Activated naive CD4-positive, alpha-beta T cell treated with anti-CD3 and anti-CD28 coated beads, Interleukin-2, amount 10 ng/mL, durations not matched to agents 7 days and 5 days (primary cell): ENCODE measurements around the gene AKT1.

Source experiments
- CTCF ChIA-PET: fragments of 350-600 bp; sonication (Branson Sonifier 250); formaldehyde crosslinking; loops from one replicate; lab custom pipeline; 2021; ENCODE audit warnings: antibody characterized with exemption; lab: Charles Lee
- DNase-seq: peaks from one replicate; pipeline ENCODE4 v3.0.0-alpha.2; 2020
- H3K27ac Mint-ChIP-seq: one replicate; pipeline ENCODE4 v1.8.0; 2021; ENCODE audit warnings: mild to moderate bottlenecking, moderate library complexity, mixed read lengths
- H3K27me3 Mint-ChIP-seq: one replicate; pipeline ENCODE4 v1.8.0; 2021; ENCODE audit warnings: mild to moderate bottlenecking, mixed read lengths
- H3K36me3 Mint-ChIP-seq: one replicate; pipeline ENCODE4 v1.8.0; 2021; ENCODE audit warnings: mixed read lengths
- H3K4me1 Mint-ChIP-seq: one replicate; pipeline ENCODE4 v1.8.0; 2021; ENCODE audit warnings: mixed read lengths
- H3K4me3 Mint-ChIP-seq: one replicate; pipeline ENCODE4 v1.8.0; 2021; ENCODE audit warnings: mild to moderate bottlenecking, moderate library complexity, mixed read lengths
- H3K9me3 Mint-ChIP-seq: one replicate; pipeline ENCODE4 v1.8.0; 2021; ENCODE audit warnings: mixed read lengths

Gene AKT1

GRCh38 chr14:104728631-104729030, 66.9 kb downstream of the AKT1 start:
- H3K36me3 Mint-ChIP-seq, result no peaks in the 10 kb centered on the region
- H3K27me3 Mint-ChIP-seq, result peaks cover 29% of the 10 kb centered on the region
- H3K9me3 Mint-ChIP-seq, result no peaks in the 10 kb centered on the region
- peak overlapping the region; percentile 24 for H3K27ac Mint-ChIP-seq
- no peak for DNase-seq
- CTCF ChIA-PET, result no interaction called here
- H3K4me1 Mint-ChIP-seq, result no peaks in the 10 kb centered on the region
- H3K4me3 Mint-ChIP-seq, result no peak overlapping the region

GRCh38 chr14:104726600-104727451, 68.7 kb downstream of the AKT1 start:
- Mint-ChIP-seq H3K9me3 (no peaks in the 10 kb centered on the region), H3K27me3 (peaks cover 29% of the 10 kb centered on the region), H3K4me1 (no peaks in the 10 kb centered on the region), H3K27ac (no peak overlapping the region), H3K4me3 (no peak overlapping the region), H3K36me3 (peaks cover 2% of the 10 kb centered on the region)
- CTCF ChIA-PET, result interaction anchor here (0.6 kb wide), 1 partner anchor 8 kb away, joined by 3 read pairs; no protein-coding TSS in a partner anchor
- no peak for DNase-seq

GRCh38 chr14:104725772-104726548, 69.6 kb downstream of the AKT1 start:
- H3K27me3 Mint-ChIP-seq, result peaks cover 29% of the 10 kb centered on the region
- H3K4me1 Mint-ChIP-seq, result no peaks in the 10 kb centered on the region
- DNase-seq, result no peak
- H3K36me3 Mint-ChIP-seq, result peaks cover 2% of the 10 kb centered on the region
- no peak overlapping the region for H3K4me3 Mint-ChIP-seq
- CTCF ChIA-PET, result interaction anchor here (0.6 to 1.6 kb wide), 4 partner anchors 9 to 100 kb away, joined by 3 to 4 read pairs (median 3); no protein-coding TSS in a partner anchor
- no peak overlapping the region for H3K27ac Mint-ChIP-seq
- no peaks in the 10 kb centered on the region for H3K9me3 Mint-ChIP-seq

- H3K4me1 Mint-ChIP-seq, result no peaks in the 10 kb centered on the region
- CTCF ChIA-PET, result interaction anchor here (1.0 to 1.6 kb wide), 4 partner anchors 10 to 101 kb away, joined by 3 to 4 read pairs (median 3); no protein-coding TSS in a partner anchor
- no peaks in the 10 kb centered on the region for H3K9me3 Mint-ChIP-seq
- peak overlapping the region; percentile 41 for H3K4me3 Mint-ChIP-seq
- no peak for DNase-seq
- peaks cover 29% of the 10 kb centered on the region for H3K27me3 Mint-ChIP-seq
- peaks cover 2% of the 10 kb centered on the region for H3K36me3 Mint-ChIP-seq
- no peak overlapping the region for H3K27ac Mint-ChIP-seq
Measured at GRCh38 chr14:104724981-104725771, 70.4 kb downstream of the AKT1 start.

GRCh38 chr14:104724407-104724980, 71.1 kb downstream of the AKT1 start:
- Mint-ChIP-seq H3K27ac (no peak overlapping the region), H3K27me3 (peaks cover 29% of the 10 kb centered on the region), H3K36me3 (peaks cover 6% of the 10 kb centered on the region), H3K9me3 (no peaks in the 10 kb centered on the region), H3K4me1 (no peaks in the 10 kb centered on the region), H3K4me3 (peak overlapping the region; percentile 37)
- peak; percentile 50 for DNase-seq
- CTCF ChIA-PET, result interaction anchor here (1.0 to 1.6 kb wide), 4 partner anchors 11 to 101 kb away, joined by 3 to 4 read pairs (median 3); no protein-coding TSS in a partner anchor

- peaks cover 6% of the 10 kb centered on the region for H3K36me3 Mint-ChIP-seq
- CTCF ChIA-PET, result interaction anchor here (1.2 to 1.6 kb wide), 2 partner anchors 26 to 102 kb away, joined by 3 to 4 read pairs; no protein-coding TSS in a partner anchor
- H3K4me1 Mint-ChIP-seq, result no peaks in the 10 kb centered on the region
- DNase-seq, result peak; percentile 79
- H3K27ac Mint-ChIP-seq, result no peak within 1 kb of the TSS
- peak within 1 kb of the TSS; percentile 41 for H3K4me3 Mint-ChIP-seq
- H3K9me3 Mint-ChIP-seq, result no peaks in the 10 kb centered on the region
- peaks cover 29% of the 10 kb centered on the region for H3K27me3 Mint-ChIP-seq
Measured at GRCh38 chr14:104723651-104724406, 71.7 kb downstream of the AKT1 start, which contains the start of gene ADSS1. ADSS1 (plus strand) TSS chr14:104724229; CDS start chr14:104724271, 42 bp downstream.

- Mint-ChIP-seq H3K4me3 (no peak overlapping the region), H3K9me3 (no peaks in the 10 kb centered on the region), H3K27me3 (peaks cover 29% of the 10 kb centered on the region), H3K27ac (no peak overlapping the region), H3K36me3 (peaks cover 6% of the 10 kb centered on the region), H3K4me1 (no peaks in the 10 kb centered on the region)
- DNase-seq, result no peak
- CTCF ChIA-PET, result interaction anchor here (1.2 to 1.8 kb wide), 4 partner anchors 13 to 103 kb away, joined by 3 to 5 read pairs (median 4); partner anchors contain the start of gene SIVA1
Measured at GRCh38 chr14:104722938-104723650, 72.5 kb downstream of the AKT1 start.

- Mint-ChIP-seq H3K4me1 (no peaks in the 10 kb centered on the region), H3K27me3 (peaks cover 20% of the 10 kb centered on the region), H3K9me3 (no peaks in the 10 kb centered on the region), H3K4me3 (no peak overlapping the region), H3K36me3 (peaks cover 14% of the 10 kb centered on the region), H3K27ac (peak overlapping the region; percentile 19)
- CTCF ChIA-PET, result interaction anchor here (0.9 to 1.8 kb wide), 3 partner anchors 11 to 31 kb away, joined by 4 to 5 read pairs (median 4); partner anchors contain the start of gene SIVA1
- no peak for DNase-seq
Measured at GRCh38 chr14:104721505-104722431, 73.8 kb downstream of the AKT1 start.
